ENCODE measurements around the gene CNPY4.
A peak's percentile ranks its signal among the peaks of the same experiment; 100 is the strongest.
"Not testable (repeated sequence)": the region's sequence is repeated elsewhere in the genome, so short reads cannot be mapped to it uniquely, and the experiment has no call there.

Gene CNPY4

DNA sequence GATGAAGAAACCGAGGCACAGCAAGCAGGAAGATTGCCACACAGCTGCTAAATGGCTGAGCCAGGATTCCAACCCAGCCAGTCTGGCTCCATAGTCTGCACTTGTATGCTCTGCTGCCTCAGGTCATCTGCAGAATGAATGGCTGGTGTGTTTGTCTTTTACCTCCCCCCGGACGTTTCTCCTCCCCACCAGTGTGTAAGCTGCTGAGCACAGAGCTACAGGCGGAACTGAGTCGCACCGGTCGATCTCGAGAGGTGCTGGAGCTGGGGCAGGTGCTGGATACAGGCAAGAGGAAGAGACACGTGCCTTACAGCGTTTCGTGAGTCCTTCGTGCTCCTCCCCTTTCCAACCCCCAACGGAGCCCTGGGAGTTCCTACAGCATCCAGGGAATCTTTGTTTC, 2.6 kb downstream of the CNPY4 start:
- DNase-seq = no peak

DNA sequence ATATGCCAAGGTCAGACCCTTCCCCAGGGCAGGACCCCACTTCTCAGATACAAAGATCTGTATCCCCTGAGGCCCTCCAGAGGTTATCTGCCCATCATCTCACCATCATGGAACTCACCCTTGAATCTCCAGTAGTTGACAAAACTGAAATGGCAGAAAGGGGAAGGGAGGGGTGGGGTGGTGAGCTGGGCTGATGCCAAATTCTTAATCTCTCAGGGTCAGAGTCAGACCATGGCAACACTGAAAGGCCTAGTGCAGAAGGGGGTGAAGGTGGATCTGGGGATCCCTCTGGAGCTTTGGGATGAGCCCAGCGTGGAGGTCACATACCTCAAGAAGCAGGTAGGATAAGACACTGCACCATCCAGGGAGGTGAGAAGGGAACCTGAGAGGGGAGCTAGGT, 3.1 kb downstream of the CNPY4 start:
- no peak for DNase-seq

DNA sequence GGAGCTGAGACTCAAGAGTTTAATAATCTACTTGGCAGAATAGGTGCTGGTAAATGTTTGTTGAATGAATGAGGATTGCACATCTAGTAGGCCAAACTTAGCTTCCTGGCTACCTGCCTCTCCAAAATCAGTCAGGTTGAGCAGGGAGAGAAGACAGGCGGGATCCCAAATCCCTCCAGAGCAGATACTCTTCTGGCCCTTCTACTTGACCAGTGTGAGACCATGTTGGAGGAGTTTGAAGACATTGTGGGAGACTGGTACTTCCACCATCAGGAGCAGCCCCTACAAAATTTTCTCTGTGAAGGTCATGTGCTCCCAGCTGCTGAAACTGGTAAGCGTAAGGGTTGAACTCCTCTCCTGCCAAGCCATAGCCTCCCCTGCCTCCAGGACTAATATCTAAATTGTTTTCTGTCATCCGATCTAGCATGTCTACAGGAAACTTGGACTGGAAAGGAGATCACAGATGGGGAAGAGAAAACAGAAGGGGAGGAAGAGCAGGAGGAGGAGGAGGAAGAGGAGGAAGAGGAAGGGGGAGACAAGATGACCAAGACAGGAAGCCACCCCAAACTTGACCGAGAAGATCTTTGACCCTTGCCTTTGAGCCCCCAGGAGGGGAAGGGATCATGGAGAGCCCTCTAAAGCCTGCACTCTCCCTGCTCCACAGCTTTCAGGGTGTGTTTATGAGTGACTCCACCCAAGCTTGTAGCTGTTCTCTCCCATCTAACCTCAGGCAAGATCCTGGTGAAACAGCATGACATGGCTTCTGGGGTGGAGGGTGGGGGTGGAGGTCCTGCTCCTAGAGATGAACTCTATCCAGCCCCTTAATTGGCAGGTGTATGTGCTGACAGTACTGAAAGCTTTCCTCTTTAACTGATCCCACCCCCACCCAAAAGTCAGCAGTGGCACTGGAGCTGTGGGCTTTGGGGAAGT, 5.1 kb downstream of the CNPY4 start:
- DNase-seq = no peak

DNA sequence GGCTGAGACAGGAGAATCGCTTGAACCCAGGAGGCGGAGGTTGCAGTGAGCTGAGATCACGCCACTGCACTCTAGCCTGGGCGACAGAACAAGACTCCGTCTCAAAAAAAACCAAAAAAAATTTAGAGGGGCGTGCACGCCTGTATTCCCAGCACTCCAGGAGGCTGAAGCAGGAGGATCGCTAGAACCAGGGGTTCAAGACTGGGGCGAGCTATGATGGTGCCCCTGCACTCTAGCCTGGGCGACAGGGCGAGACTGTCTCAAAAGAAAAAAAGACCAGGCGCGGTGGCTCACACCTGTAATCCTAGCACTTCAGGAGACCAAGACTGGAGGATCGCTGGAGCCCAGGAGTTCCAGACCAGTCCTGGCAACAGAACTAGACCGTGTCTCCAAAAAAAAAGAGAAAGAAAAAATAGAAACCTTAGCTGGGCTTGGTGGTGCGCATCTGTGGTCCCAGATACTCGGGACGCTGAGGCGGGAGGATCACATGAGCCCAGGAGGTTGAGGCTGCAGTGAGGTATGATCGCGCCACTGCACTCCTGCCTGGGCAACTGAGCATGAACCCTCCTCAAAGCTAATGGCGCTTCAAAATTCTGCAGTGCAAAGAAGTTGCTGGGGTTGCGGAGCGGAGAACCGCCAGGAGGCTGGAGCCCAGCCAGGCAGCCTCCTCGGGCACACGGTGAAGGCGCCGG, 7.0 kb downstream of the CNPY4 start:
- no peak for DNase-seq

DNA sequence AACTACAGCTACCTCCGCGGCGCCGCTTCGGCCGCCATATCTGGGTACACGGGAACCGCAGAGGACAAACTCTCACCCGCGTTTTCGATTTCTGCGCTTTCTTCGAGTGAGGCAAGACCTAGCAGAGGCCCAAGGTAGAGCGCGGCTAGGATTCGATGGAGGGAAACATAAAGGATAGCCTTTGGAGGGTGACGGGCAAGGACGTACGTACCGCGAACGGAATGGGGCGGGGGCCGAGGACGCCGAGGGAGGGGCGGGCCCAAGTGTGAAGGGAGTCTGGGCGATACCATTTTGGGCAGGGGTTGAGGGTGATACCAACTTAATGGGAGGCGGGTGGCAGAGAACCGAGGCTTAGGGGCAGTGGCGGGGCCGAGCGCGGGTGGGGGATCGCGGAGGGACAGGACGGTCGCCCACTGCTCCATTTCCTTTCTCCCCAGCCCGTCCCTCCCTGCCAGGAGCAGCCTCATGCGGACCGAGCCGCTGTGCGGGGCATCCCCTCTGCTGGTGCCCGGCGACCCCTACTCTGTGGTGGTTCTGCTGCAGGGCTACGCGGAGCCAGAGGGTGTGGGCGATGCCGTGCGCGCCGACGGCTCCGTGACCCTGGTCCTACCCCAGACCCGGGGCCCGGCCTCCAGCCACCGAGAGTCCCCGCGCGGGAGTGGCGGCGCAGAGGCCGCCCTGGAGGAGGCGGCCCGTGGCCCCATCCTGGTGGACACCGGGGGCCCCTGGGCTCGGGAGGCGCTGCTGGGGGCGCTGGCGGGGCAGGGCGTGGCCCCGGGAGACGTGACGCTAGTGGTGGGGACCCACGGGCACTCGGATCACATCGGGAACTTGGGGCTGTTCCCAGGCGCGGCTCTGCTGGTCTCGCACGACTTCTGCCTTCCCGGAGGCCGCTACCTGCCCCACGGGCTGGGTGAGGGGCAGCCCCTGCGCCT, 7.8 kb downstream of the CNPY4 start, which contains the start of gene MBLAC1:
MBLAC1 (plus strand) TSS at position 37 of the 935 bp plus-strand sequence; CDS start at position 466, 429 bp downstream.
- peak; percentile 96 for DNase-seq

DNA sequence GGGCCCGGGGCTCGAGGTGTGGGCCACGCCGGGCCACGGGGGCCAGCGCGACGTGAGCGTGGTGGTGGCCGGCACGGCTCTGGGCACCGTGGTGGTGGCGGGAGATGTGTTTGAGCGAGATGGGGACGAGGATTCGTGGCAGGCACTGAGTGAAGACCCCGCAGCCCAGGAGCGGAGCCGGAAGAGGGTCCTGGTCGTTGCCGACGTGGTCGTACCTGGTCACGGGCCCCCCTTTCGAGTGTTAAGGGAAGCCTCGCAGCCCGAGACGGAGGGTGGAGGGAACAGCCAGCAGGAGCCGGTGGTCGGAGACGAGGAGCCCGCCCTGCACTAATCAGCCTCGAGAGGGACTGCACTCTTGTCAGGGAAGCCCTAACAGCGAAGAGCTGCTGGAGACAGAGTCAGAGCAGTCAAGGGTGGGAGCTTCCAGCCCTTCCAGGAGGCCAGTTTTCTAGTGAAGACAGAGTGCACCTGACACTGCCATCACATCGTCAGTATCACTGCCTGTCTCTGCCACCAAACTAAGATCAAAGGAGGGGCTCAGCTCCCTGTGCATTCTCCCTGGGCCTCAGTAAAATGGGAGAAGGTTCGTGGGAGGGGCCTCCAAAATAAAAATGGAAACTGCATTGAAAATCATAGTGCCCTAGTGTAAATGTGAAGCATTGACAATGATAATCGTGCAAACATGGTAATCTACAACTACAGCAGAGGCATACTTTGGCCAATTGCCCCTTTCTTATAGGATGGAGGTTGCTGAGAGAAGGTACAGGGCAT, 8.6 kb downstream of the CNPY4 start:
- peak; percentile 43 for DNase-seq

DNA sequence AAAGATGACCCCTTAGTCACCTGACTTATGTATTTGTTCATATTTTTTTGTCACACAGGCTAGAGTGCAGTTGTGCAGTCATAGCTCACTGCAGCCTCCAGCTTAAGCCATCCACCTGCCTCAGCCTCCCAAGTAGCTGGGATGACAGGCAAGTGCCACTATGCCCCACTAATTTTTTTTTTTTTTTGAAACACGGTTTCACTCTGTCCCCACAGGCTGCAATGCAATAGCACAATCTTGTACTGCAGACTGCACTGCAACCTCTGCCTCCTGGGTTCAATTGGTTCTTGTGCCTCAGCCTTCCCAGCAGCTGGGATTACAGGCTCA, 9.2 kb downstream of the CNPY4 start:
- DNase-seq = no peak

DNA sequence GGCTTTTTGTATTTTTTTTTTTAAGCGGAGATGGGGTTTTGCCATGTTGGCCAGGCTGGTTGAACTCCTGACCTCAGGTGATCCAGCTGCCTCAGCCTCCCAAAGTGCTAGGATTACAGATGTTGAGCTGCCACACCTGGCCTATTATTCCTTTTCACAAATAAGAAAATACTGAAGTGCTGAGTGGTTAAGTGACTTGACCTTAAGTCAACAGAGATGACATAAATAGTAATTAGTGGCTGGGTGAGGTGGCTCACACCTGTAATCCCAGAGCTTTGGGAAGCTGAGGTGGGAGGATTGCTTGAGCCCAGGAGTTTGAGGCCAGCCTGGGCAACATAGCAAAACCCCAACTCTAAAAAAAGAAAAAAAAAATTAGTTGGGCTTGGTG, 10.8 kb downstream of the CNPY4 start:
- not testable (repeated sequence) for DNase-seq

DNA sequence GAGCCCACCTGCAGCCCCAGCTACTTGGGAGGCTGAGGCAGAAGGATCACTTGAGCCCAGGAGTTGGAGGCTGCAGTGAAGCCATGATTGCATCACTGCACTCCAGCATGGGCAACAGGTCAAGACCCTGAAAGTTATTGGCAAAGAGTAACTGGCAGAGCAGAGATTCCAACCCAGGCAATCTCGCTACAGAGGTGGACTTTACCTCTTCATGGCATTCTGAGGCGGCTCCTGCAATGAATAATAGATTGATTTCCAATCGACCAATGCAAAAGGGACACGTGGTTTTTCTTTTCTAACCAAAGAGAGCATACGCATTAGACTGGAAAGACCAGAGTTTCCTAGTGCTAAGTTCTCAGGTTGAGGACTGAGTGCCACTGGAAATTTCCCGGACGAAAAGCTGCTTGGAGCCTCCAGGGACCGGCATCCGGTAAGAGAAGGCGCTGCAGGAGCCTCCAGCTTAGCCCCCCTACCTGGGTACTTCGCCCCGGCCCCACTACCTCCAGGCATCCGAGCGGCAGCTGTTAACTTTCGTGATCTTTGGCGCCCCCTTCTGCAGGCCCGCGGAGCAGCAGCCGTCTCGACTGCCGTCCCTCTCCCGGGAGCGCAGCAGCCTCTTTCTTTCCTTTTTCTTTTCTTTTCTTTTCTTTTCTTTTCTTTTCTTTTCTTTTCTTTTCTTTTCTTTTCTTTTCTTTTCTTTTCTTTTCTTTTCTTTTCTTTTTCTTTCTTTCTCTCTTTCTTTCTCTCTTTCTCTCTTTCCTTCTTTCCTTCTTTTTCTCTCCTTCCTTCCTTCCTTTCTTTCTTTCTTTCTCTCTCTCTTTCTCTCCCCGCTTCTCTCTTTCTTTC, 11.4 kb downstream of the CNPY4 start:
- peak; percentile 94 for DNase-seq

DNA sequence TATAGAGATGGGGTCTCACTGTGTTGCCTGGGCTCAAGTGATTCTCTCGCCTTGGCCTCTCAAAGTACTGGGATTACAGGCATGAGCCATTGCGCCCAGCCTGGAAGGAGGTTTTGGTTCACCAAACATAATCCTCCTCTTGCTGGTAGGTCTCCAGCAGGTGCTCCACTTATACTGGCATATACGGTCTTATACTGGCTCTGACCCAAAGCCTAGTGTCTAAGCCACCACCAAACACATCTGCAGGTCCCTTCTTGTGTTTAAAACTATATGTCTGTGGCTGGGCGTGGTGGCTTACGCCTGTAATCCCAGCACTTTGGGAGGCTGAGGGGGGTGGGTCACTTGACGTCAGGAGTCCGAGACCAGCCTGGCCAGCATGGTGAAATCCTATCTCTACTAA, 12.7 kb downstream of the CNPY4 start:
- no peak for DNase-seq

DNA sequence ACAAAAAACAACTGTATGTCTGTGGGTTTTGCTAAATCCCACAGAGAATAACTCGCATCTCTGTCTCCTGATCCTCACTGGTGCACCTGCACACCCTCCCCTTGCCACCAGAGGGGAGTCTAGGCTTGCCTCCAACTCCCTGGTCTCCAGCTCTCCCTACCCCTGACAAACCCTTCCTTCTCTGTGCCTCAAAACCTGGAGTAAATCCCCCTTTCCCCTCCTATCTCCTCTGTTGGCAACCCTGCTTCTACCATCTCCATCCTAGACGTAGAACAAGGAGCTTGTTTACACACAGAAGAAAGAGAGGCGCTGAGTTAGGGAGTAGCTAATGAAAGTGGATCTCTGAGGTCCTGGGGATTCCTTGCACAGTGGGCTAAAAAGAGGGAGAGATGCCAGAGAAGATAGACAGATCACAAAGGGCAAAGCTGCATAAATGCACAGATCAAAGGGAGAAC, 13.3 kb downstream of the CNPY4 start:
- peak; percentile 72 for DNase-seq

DNA sequence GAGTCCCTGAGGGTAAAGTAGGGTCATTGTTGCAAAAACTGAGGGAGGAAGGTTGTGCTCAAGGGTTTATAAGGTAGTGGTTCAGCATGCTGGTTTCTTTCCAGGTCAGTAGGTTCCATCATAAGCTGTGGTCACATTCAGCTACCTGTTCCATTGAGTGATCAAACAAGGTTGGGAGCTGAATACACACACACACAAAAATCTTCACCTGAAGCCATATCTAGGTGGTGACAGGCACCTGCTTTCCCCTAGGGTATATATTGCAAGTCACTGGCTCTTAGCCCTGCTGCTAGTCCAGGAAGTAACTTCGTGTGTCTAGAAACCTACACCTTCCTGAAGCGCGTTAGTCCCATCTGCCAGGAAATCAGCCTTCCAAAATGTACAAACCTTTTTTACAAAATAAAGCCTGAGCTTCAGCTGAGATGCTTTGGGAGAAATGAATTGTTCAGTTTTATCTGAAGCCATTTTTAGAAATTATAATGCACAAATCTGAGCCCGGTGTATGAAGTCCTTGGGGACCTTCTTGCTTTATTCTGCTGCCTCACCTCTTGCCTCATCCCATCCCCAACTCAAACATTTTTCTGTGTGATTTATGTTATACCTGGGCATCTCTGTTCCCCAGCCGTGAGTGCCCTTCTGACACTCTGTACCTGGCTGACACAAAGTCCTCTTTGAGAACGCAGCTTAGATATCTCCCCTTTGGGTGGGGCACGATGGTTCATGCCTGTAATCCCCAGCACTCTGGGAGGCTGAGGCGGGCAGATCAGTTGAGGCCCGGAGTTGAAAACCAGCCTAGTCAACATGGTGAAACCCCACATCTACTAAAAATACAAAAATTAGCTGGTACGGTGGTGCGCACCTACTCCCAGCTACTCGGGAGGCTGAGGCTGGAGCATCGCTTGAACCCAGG, 18.7 kb downstream of the CNPY4 start:
- no peak for DNase-seq

DNA sequence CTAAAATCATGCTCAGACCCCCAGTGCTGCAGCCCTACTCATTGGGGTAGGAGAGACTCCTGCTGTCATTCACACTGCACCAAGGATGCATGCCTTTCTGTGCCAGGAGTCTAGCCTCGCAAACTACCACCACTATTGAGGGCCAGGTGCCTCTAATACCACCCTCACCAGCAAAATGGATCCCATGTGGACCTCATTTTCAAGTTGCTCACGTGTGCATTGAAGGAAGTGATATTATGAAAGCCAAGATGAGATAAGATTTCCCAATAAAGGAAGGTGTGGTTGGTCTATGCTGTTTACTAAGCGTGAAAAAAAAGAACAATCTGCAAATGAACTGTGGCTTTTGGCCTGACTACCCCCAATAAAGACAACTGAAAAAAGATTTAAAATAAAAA, 22.1 kb downstream of the CNPY4 start:
- DNase-seq = no peak

DNA sequence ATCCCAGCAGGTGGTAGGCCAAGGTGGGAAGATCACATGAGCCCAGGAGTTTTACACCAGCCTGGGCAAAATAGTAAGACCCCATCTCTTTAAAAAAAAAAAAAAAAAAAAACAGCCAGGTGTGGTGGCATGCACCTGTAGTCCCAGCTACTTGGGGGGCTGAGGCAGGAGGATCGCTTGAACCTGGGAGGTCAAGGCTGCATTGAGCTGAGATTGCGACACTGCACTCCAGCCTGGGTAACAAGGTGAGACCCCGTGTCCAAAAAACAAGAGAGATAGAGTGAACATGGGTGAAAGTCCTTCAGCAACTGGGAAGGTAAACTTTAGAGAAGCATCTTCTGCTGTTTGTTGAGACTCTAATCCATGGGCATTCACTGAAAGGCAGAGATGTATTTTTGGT, 23.0 kb downstream of the CNPY4 start:
- no peak for DNase-seq

DNA sequence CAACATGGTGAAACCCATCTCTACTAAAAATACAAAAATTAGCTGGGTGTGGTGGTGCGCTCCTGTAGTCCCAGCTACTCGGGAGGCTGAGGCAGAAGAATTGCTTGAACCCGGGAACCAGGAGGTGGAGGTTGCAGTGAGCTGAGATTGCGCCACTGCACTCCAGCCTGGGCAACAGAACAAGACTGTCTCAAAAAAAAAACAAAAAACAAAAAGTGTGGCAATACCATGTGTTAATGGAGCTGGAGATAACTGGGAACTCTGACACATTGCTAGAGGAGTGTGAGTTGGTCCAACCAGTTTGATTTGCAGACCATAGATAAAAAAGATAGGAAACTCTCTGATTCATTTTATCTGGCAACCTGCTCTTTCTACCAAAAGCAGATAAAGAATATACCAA, 26.9 kb downstream of the CNPY4 start:
- not testable (repeated sequence) for DNase-seq

DNA sequence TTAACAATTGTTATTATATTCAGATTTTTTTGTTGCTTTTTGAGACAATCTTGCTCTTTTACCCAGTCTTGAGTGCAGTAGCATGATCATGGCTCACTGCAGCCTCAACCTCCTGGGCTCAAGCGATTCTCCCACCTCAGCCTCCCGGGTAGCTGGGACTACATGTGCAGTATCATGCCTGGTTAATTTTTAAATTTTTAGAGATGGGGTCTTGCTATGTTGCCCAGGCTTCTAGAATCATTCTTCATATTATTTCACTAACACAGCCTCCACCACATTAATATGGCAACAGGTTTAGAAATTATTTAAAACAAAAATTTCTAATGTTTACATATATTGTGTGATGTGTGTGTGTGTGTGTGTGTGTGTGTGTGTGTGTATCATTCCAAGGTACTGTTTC, 27.8 kb downstream of the CNPY4 start:
- no peak for DNase-seq

DNA sequence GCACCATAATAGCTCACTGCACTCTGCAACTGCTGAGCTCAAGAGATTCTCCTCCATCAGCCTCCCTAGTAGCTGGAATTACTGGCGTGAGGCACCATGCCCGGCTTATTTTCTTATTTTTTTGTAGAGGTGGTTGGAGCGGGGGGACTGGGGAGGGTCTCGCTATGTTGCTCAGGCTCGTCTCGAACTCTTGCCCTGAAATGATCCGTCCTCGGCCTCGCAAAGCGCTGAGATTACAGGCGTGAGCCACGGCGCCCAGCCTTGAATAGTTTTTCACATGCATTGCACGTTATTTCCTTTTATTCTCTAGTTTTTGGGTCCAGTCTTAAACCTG, 28.8 kb downstream of the CNPY4 start:
- DNase-seq = no peak

DNA sequence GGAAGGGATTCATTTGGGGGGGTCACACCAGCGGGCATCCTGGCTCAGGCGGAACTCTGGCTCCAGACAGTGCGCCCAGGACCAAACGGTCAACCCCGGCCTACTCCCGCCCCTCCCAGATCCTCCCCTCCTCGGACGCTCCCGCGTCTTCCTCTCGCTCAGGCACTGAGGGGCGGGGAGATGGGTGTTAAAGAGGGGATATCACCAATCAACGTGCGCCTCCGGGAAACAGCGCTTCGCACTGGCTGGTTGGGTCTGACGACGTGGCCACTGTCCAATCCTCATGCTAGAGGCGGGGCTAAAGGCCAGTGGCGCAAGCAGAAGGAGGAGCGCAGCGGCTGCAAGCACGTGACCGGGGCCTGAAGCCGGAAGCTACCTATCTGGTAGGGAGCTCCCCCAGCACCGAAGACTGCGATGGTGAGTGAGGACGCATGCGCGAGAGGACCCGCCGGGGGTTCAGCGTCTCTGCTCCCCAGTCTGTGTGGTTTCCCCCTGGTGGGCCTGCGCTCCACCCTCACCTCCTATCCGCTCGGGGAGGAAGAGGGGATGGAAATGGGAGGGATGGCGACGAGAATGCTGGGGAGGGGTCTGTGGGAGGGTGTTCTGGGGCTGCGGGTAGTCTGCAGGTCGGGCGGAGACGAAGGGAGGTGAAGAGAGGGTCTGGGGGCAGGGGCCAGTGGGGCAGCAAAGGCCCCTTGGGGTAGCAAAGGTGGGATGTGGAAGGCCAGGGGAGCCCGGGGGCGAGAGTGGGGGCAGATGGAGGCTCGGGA, 29.3 kb downstream of the CNPY4 start, which contains the start of gene LAMTOR4:
LAMTOR4 (plus strand) TSS at position 360 of the 770 bp plus-strand sequence; CDS start at position 415, 55 bp downstream.
- DNase-seq = peak; percentile 97

DNA sequence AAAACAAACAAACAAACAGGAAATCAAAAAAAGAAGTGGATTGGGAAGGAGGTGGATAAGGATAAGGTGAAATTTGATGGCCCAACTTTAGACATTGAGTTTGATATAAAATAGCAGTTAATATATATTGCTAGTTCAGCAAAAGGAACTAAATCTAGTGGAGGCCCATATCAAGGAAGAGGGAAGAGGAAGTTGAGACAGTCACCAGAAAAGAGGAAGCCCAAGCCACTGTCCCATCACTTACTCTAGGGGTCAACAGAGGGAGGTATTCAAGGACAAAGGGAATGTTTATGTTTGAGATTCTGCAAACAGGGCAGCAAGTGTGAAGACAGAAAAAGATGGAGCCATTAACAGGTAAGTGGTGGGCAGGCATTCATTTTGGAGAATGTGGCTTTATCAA, 33.0 kb downstream of the CNPY4 start:
- DNase-seq = no peak

Data from stimulated activated CD8-positive, alpha-beta memory T cell treated with anti-CD3 and anti-CD28 coated beads, Interleukin-4, amount 100 ng/mL, for 48 hours (primary cell).